Prostate gland (tissue), 2 donors: Measurements from ENCODE around the gene ENOX2. TPM values are rescaled to one million over a fixed set of nuclear protein-coding genes. Genes with fewer than 3 reads are reported as not detected.

Experiments
- DNase-seq: peaks from one replicate; pipeline ENCODE4 v3.0.0-alpha.2; 2019; ENCODE audit warnings: low spot score
- H3K27ac ChIP-seq, 2 donors: fragments of 200-600 bp; sonication (generic); 2 replicates each; pipeline ENCODE4 v1.5.1; 2017 to 2019
- H3K27me3 ChIP-seq: fragments of 200-600 bp; sonication (generic); replicated peaks from 2 replicates; pipeline ENCODE4 v1.5.1; 2019; ENCODE audit not compliant: insufficient read depth
- H3K36me3 ChIP-seq, 2 donors: fragments of 200-600 bp; sonication (generic); 1 replicate in 1 of 2; 2 replicates in 1 of 2; pipeline versions ENCODE4 v1.5.1 to v1.8.1; 2017 to 2019
- H3K4me1 ChIP-seq: fragments of 200-600 bp; sonication (generic); replicated peaks from 2 replicates; pipeline ENCODE4 v1.5.1; 2019
- H3K4me3 ChIP-seq, 2 donors: fragments of 200-600 bp; sonication (generic); 2 replicates each; pipeline ENCODE4 v1.5.1; 2017 to 2019
- H3K9me3 ChIP-seq: fragments of 200-600 bp; sonication (generic); 2 replicates; pipeline ENCODE4 v1.5.1; 2017
- POLR2A ChIP-seq: fragments of 450-650 bp; IDR thresholded peaks from one replicate; pipeline ENCODE4 v1.6.1; 2016; ENCODE audit warnings: antibody characterized with exemption, mild to moderate bottlenecking
- POLR2AphosphoS5 ChIP-seq: sonication (generic); formaldehyde crosslinking; IDR thresholded peaks from one replicate; pipeline ENCODE4 v1.6.1; 2017; ENCODE audit warnings: antibody characterized with exemption
- WGBS: methylation state at CpG from one replicate; pipeline ENCODE4 v1.1.5; 2018; 5-methylcytosine and 5-hydroxymethylcytosine counted together
- intact Hi-C: fragments of 100-400 bp; cut with DNase I; formaldehyde crosslinking; loops from one replicate; pipeline ENCODE4 v1.14.2; 2022
- total RNA-seq, 2 donors: library from RNA; depleted of rRNA; stranded (reverse); fragments of >200 nt; gene quantifications; one replicate each; pipeline ENCODE4 v1.1.0, GENCODE V29; 2016
- TF ChIP-seq, protein P1 (sequence below), 4 experiments: fragments of 200-600 bp in 2 of 4; fragments of 450-650 bp in 2 of 4; sonication (generic) in 2 of 4; IDR thresholded peaks; 1 replicate in 3 of 4; 2 replicates in 1 of 4; pipeline ENCODE4 v1.5.1; 2016 to 2019; ENCODE audit warnings: antibody characterized with exemption in 4 of 4, mild to moderate bottlenecking in 2 of 4, moderate library complexity in 2 of 4

Gene ENOX2
- total RNA-seq, 2 donors from 2014 or later = 21.6 to 27.5 TPM

DNA sequence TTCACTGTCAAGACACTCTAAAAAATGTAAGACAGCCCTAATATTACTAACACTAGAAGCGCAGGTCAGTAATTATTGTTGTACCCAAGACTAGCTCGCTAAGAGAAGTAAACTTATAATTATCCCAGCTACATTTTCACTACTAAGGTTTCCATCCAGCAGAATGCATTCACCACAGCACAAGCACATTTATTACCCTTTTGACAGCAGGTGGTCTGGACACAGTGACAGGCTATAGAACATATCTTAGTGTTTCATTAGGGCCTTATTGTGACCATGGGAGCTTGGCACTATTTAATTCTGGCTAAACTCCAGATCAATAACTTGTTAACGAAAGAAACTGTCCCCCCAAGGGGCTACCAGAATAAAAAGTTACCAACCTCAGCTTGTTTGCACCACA, 237.7 kb downstream of the ENOX2 start:
- WGBS = 79% methylated on average over 3 of the region's 3 CpGs
- Histone ChIP-seq H3K27me3 (no peaks in the 10 kb centered on the region), H3K36me3 (no peaks in the 10 kb centered on the region), H3K4me3 (no peak overlapping the region), H3K9me3 (no peaks in the 10 kb centered on the region), H3K27ac (no peak overlapping the region), H3K4me1 (no peaks in the 10 kb centered on the region)
- intact Hi-C loops = no loop called here
- no peak for DNase-seq
- TF ChIP-seq POLR2AphosphoS5 = no peak
- TF ChIP-seq POLR2A = no peak
- TF ChIP-seq, protein P1, sequence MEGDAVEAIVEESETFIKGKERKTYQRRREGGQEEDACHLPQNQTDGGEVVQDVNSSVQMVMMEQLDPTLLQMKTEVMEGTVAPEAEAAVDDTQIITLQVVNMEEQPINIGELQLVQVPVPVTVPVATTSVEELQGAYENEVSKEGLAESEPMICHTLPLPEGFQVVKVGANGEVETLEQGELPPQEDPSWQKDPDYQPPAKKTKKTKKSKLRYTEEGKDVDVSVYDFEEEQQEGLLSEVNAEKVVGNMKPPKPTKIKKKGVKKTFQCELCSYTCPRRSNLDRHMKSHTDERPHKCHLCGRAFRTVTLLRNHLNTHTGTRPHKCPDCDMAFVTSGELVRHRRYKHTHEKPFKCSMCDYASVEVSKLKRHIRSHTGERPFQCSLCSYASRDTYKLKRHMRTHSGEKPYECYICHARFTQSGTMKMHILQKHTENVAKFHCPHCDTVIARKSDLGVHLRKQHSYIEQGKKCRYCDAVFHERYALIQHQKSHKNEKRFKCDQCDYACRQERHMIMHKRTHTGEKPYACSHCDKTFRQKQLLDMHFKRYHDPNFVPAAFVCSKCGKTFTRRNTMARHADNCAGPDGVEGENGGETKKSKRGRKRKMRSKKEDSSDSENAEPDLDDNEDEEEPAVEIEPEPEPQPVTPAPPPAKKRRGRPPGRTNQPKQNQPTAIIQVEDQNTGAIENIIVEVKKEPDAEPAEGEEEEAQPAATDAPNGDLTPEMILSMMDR (IDR thresholded peaks at IDR 0.05) = no peak

DNA sequence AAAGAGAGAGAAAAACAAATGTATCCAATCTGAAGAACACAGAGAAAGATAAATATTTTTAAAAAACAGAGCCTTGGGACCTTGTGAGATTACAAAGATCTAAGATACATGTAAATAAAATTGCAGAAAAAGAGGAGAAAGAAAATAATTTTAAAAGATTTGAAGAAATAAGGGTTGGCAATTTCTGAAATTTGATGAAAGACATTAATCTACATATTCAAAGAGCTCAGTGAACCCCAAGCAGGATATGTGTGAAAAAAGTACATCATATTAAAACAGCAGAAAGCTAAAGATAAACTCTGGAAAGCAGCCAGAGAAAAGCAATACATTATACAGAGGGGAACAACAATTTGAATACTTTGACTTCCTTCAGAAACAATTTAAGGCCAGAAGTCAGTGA, 244.7 kb downstream of the ENOX2 start:
- H3K27ac ChIP-seq = no peak overlapping the region
- no peaks in the 10 kb centered on the region for H3K36me3 ChIP-seq
- no peak for DNase-seq
- no peaks in the 10 kb centered on the region for H3K9me3 ChIP-seq
- TF ChIP-seq, protein P1 (IDR thresholded peaks at IDR 0.05) = no peak
- TF ChIP-seq POLR2AphosphoS5 = no peak
- TF ChIP-seq POLR2A = no peak
- H3K27me3 ChIP-seq = no peaks in the 10 kb centered on the region
- H3K4me1 ChIP-seq = no peaks in the 10 kb centered on the region
- intact Hi-C loops = no loop called here
- H3K4me3 ChIP-seq = no peak overlapping the region

DNA sequence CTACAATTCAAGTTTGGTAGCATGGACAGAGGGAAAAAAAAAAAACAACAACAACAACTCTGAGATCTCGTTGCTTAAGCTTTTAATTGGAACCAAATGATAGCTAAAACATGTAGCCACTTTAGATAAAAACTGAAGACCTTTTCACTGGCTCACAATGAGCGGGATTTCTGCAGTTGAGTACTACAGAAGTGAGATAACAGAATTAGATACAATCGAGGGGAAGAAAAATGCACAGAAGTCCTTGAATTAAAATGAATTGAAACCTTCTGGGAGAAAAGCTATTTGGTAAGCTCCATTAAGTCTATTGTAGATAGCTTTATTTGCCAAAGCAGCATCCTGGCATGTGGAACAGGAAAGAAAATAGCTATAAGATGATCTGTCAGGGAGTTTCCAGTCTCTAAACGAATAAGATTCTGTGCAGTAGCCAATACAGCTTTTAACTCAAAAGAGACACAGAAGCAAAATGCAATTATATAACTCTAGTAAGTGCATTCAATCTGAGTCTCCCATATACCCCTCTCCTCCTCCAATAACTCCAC, 248.5 kb downstream of the ENOX2 start:
- no peak for TF ChIP-seq POLR2AphosphoS5
- TF ChIP-seq, protein P1 (IDR thresholded peaks at IDR 0.05) = no peak
- H3K27me3 ChIP-seq = no peaks in the 10 kb centered on the region
- H3K4me1 ChIP-seq = no peaks in the 10 kb centered on the region
- no peak for DNase-seq
- no peak overlapping the region for H3K27ac ChIP-seq
- no peak overlapping the region for H3K4me3 ChIP-seq
- intact Hi-C loops = no loop called here
- H3K9me3 ChIP-seq = no peaks in the 10 kb centered on the region
- no peaks in the 10 kb centered on the region for H3K36me3 ChIP-seq
- WGBS = 35% methylated on average over 4 of the region's 4 CpGs

DNA sequence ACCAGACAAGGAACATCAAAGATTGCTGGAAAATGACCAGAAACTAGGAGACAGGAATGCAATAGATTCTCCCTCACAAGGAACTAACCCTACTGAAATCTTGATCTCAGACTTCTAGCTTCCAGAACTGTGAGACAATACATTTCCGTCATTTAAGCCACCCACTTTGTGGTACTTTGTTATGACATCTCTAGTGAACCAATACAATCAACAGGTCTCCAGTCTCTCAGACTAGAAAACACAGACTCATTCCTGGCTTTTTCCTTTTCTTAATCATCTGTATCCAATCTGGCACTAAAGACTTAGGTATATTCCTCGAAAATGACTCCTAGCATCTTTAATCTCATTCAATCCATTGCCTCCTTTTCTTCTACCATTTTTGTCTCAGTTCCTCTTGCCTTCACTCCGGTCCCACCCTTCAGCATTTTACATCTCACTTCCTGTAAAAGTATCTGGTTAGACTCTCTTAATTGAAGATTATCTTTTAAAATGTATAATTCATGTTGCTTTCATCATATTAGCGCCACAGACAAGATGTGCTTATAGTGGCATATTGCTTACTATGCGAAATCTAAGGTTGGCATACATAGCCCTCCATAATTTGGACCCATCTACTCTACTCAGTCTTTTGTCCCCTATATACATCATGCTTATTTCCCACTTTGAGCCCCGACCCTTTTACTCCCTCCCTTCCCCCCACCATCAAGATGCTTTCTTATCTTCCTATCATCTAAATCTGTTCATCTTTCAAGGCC, 250.0 kb downstream of the ENOX2 start:
- H3K27ac ChIP-seq = no peak overlapping the region
- intact Hi-C loops = no loop called here
- H3K4me3 ChIP-seq = no peak overlapping the region
- H3K27me3 ChIP-seq = no peaks in the 10 kb centered on the region
- no peaks in the 10 kb centered on the region for H3K9me3 ChIP-seq
- no peak for DNase-seq
- TF ChIP-seq, protein P1 (IDR thresholded peaks at IDR 0.05) = no peak
- no peak for TF ChIP-seq POLR2AphosphoS5
- no peak for TF ChIP-seq POLR2A
- H3K4me1 ChIP-seq = no peaks in the 10 kb centered on the region
- 97% methylated on average over 6 of the region's 6 CpGs for WGBS
- H3K36me3 ChIP-seq = no peaks in the 10 kb centered on the region

DNA sequence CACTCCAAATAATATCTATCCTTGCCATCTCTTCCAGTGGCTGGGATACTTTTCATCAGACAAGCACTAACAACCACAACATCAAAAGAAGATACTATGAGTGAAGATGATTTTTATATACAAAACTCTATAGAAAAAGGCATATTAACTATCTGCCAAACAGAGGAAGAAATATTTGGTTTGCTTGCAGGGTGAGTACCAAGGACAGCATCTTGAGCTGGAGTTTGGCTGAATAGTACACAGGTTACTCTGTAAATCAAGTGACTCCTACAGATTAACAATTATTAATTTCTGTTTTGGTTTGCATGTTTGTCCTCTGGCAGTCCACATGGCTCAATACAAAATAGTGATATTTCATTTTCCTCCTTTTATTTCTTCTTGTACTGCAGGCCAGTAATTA, 253.3 kb downstream of the ENOX2 start:
- H3K27me3 ChIP-seq = no peaks in the 10 kb centered on the region
- no peak overlapping the region for H3K27ac ChIP-seq
- no peaks in the 10 kb centered on the region for H3K9me3 ChIP-seq
- H3K36me3 ChIP-seq = no peaks in the 10 kb centered on the region
- no peak overlapping the region for H3K4me3 ChIP-seq
- no peak for DNase-seq
- intact Hi-C loops = no loop called here
- H3K4me1 ChIP-seq = no peaks in the 10 kb centered on the region
- TF ChIP-seq, protein P1 (IDR thresholded peaks at IDR 0.05) = no peak
- TF ChIP-seq POLR2AphosphoS5 = no peak
- TF ChIP-seq POLR2A = no peak
